B cell (primary cell): ENCODE results near the gene IFNK. TPM values are rescaled to one million over a fixed set of nuclear protein-coding genes. Genes with fewer than 3 reads are reported as not detected.
A peak's percentile ranks its signal among the peaks of the same experiment; 100 is the strongest.

Experiments
- ATAC-seq: fragments of 200-7000 bp; cut with Tn5 transposase; one replicate; pipeline ENCODE4 v1.10.0; 2021; ENCODE audit warnings: low read depth, mild to moderate bottlenecking, moderate number of reproducible peaks, moderate library complexity
- CTCF ChIA-PET: fragments of 350-600 bp; sonication (Branson Sonifier 250); formaldehyde crosslinking; loops from one replicate; lab custom pipeline; 2021; ENCODE audit warnings: antibody characterized with exemption, inconsistent platforms; lab: Charles Lee
- POLR2A ChIA-PET: fragments of 350-600 bp; sonication (Branson Sonifier 250); formaldehyde crosslinking; loops from one replicate; lab custom pipeline; 2021; ENCODE audit warnings: antibody characterized with exemption; lab: Charles Lee
- DNase-seq: peaks from one replicate; pipeline ENCODE4 v3.0.0; 2013
- H2AFZ ChIP-seq: 2 replicates; pipeline ENCODE4 v1.6.1; 2012; ENCODE audit warnings: mild to moderate bottlenecking, low read depth, low read length; ENCODE audit not compliant: insufficient read depth, poor library complexity, severe bottlenecking
- H3K27ac ChIP-seq, 2 donors: 1 replicate in 1 of 2; 2 replicates in 1 of 2; pipeline ENCODE4 v1.5.1; 2012 to 2013; ENCODE audit warnings: low read length in 2 of 2, mild to moderate bottlenecking in 2 of 2, moderate library complexity in 1 of 2
- H3K27me3 ChIP-seq, 4 experiments: fragments of 200-600 bp in 1 of 4; sonication (generic) in 1 of 4; replicated peaks in 1 of 4; 1 replicate in 2 of 4; 2 replicates in 2 of 4; pipeline versions ENCODE4 v1.6.1 to v1.7.0; 2013 to 2016; ENCODE audit warnings: low read length in 3 of 4, mild to moderate bottlenecking in 2 of 4, mixed read lengths in 1 of 4, moderate library complexity in 1 of 4; ENCODE audit not compliant: insufficient read depth in 4 of 4, control insufficient read depth in 3 of 4; ENCODE audit errors: control extremely low read depth in 1 of 4
- H3K36me3 ChIP-seq, 2 experiments: replicated peaks in 1 of 2; 1 replicate in 1 of 2; 2 replicates in 1 of 2; pipeline versions ENCODE4 v1.6.1 to v1.7.1; 2013; ENCODE audit warnings: low read length in 1 of 2; ENCODE audit not compliant: insufficient read depth in 2 of 2, control insufficient read depth in 1 of 2; ENCODE audit errors: control extremely low read depth in 1 of 2, extremely low read depth in 1 of 2
- H3K4me1 ChIP-seq, 2 donors: fragments of 200-600 bp in 1 of 2; sonication (generic) in 1 of 2; 1 replicate in 1 of 2; 2 replicates in 1 of 2; pipeline versions ENCODE4 v1.5.1 to v1.6.1; 2013 to 2017; ENCODE audit warnings: low read length in 2 of 2; ENCODE audit not compliant: control insufficient read depth in 2 of 2, insufficient read depth in 2 of 2
- H3K4me2 ChIP-seq: replicated peaks from 2 replicates; pipeline ENCODE3; 2012; ENCODE audit warnings: mild to moderate bottlenecking, low read depth, low read length; ENCODE audit not compliant: poor library complexity, severe bottlenecking
- H3K4me3 ChIP-seq, 5 experiments: fragments of 200-600 bp in 1 of 5; sonication (generic) in 1 of 5; 1 replicate in 3 of 5; 2 replicates in 2 of 5; pipeline versions ENCODE4 v1.5.1 to v1.7.0; 2011 to 2016; ENCODE audit warnings: low read length in 4 of 5, mild to moderate bottlenecking in 4 of 5, low read depth in 2 of 5, control low read depth in 1 of 5, moderate library complexity in 1 of 5; ENCODE audit not compliant: insufficient read depth in 1 of 5; ENCODE audit errors: control extremely low read depth in 1 of 5, extremely low read depth in 1 of 5
- H3K79me2 ChIP-seq: fragments of 200-600 bp; sonication (generic); one replicate; pipeline ENCODE4 v1.6.0; 2016; ENCODE audit warnings: low read length; ENCODE audit not compliant: control insufficient read depth, insufficient read depth
- H3K9ac ChIP-seq: fragments of 200-600 bp; sonication (generic); 2 replicates; pipeline ENCODE4 v1.6.1; 2017; ENCODE audit warnings: mild to moderate bottlenecking, low read length, moderate library complexity
- H3K9me3 ChIP-seq, 3 donors: one replicate each; pipeline versions ENCODE4 v1.6.1 to v1.7.1; 2013; ENCODE audit warnings: low read length in 2 of 3; ENCODE audit not compliant: control insufficient read depth in 2 of 3, insufficient read depth in 1 of 3; ENCODE audit errors: control extremely low read depth in 1 of 3
- H4K20me1 ChIP-seq: 2 replicates; pipeline ENCODE4 v1.6.0; 2012; ENCODE audit warnings: mild to moderate bottlenecking, low read length; ENCODE audit not compliant: insufficient read depth, control insufficient read depth, poor library complexity, severe bottlenecking
- H3K27ac Mint-ChIP-seq: one replicate; pipeline ENCODE4 v1.8.0; 2021; ENCODE audit warnings: mixed read lengths
- H3K27me3 Mint-ChIP-seq: one replicate; pipeline ENCODE4 v1.8.0; 2021; ENCODE audit warnings: mixed read lengths
- H3K4me1 Mint-ChIP-seq: one replicate; pipeline ENCODE4 v1.8.0; 2021; ENCODE audit warnings: mixed read lengths
- H3K4me3 Mint-ChIP-seq: one replicate; pipeline ENCODE4 v1.8.0; 2021; ENCODE audit warnings: mixed read lengths
- H3K9me3 Mint-ChIP-seq: one replicate; pipeline ENCODE4 v1.8.0; 2022; ENCODE audit warnings: mixed read lengths; ENCODE audit not compliant: insufficient read depth
- EZH2 ChIP-seq: IDR thresholded peaks from 2 replicates; pipeline ENCODE4 v1.6.1; 2012; ENCODE audit warnings: borderline replicate concordance, low read depth, mild to moderate bottlenecking, moderate library complexity, low read length; ENCODE audit not compliant: insufficient read depth, poor library complexity, severe bottlenecking
- WGBS: methylation state at CpG from one replicate; pipeline ENCODE4 v1.1.5; 2013; ENCODE audit warnings: missing lambda C conversion rate; ENCODE audit not compliant: insufficient coverage; 5-methylcytosine and 5-hydroxymethylcytosine counted together
- intact Hi-C: fragments of 100-400 bp; cut with micrococcal nuclease; formaldehyde crosslinking; loops from one replicate; pipeline ENCODE4 v1.10.0; 2022
- polyA plus RNA-seq: library from polyadenylated mRNA; depleted of rRNA; stranded (reverse); fragments of >200 nt; gene quantifications from 2 replicates; pipeline ENCODE4 v1.2.3, GENCODE V29; 2012
- total RNA-seq, 2 donors: library from RNA; stranded (reverse); fragments of 120-200 nt in 1 of 2; gene quantifications; 1 replicate in 1 of 2; 2 replicates in 1 of 2; pipeline versions ENCODE4 v1.2.3 to v1.2.4, GENCODE V29; 2013 to 2022
- TF ChIP-seq, protein P1 (sequence below): fragments of 200-600 bp; IDR thresholded peaks from one replicate; pipeline ENCODE4 v1.8.0; 2022; ENCODE audit warnings: antibody characterized with exemption, mild to moderate bottlenecking

The IFNK gene
- total and polyA plus RNA-seq, 2 donors (not counting 1 experiment from before 2014, with no cell fraction given): not detected

DNA sequence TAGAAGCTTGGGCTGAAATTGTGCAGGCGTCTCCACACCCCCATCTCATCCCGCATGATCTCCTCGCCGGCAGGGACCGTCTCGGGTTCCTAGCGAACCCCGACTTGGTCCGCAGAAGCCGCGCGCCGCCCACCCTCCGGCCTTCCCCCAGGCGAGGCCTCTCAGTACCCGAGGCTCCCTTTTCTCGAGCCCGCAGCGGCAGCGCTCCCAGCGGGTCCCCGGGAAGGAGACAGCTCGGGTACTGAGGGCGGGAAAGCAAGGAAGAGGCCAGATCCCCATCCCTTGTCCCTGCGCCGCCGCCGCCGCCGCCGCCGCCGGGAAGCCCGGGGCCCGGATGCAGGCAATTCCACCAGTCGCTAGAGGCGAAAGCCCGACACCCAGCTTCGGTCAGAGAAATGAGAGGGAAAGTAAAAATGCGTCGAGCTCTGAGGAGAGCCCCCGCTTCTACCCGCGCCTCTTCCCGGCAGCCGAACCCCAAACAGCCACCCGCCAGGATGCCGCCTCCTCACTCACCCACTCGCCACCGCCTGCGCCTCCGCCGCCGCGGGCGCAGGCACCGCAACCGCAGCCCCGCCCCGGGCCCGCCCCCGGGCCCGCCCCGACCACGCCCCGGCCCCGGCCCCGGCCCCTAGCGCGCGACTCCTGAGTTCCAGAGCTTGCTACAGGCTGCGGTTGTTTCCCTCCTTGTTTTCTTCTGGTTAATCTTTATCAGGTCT lies 49.0 kb downstream of the IFNK start, which contains the start of gene C9orf72:
Gene C9orf72, minus strand, starts transcription at position 564 of the 716 bp plus-strand sequence. CDS start 6,361 bp downstream, outside the sequence.
- no peaks in the 10 kb centered on the region for H3K36me3 ChIP-seq
- peak within 1 kb of the TSS; percentile 98 for H3K4me3 Mint-ChIP-seq
- no peaks in the 10 kb centered on the region for H3K27me3 ChIP-seq
- DNase-seq (no peak), ATAC-seq (peak; percentile 76)
- H4K20me1 ChIP-seq: no peaks in the 10 kb centered on the region
- peak within 1 kb of the TSS; percentile 93 for H3K4me2 ChIP-seq
- H3K4me1 Mint-ChIP-seq: peaks cover 27% of the 10 kb centered on the region
- H3K9ac ChIP-seq: peak within 1 kb of the TSS; percentile 99
- peaks cover 2% of the 10 kb centered on the region for H3K9me3 Mint-ChIP-seq
- H3K27ac Mint-ChIP-seq: peak within 1 kb of the TSS; percentile 100
- H3K79me2 ChIP-seq: peaks cover 31% of the 10 kb centered on the region
- TF ChIP-seq EZH2: no peak
- TF ChIP-seq, protein P1, sequence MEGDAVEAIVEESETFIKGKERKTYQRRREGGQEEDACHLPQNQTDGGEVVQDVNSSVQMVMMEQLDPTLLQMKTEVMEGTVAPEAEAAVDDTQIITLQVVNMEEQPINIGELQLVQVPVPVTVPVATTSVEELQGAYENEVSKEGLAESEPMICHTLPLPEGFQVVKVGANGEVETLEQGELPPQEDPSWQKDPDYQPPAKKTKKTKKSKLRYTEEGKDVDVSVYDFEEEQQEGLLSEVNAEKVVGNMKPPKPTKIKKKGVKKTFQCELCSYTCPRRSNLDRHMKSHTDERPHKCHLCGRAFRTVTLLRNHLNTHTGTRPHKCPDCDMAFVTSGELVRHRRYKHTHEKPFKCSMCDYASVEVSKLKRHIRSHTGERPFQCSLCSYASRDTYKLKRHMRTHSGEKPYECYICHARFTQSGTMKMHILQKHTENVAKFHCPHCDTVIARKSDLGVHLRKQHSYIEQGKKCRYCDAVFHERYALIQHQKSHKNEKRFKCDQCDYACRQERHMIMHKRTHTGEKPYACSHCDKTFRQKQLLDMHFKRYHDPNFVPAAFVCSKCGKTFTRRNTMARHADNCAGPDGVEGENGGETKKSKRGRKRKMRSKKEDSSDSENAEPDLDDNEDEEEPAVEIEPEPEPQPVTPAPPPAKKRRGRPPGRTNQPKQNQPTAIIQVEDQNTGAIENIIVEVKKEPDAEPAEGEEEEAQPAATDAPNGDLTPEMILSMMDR: no peak
- peak within 1 kb of the TSS; percentile 97 to 99 for H3K27ac ChIP-seq
- ChIA-PET CTCF (interaction anchor here (1.0 to 1.7 kb wide), 4 partner anchors 9 to 240 kb away, joined by 3 to 7 read pairs (median 4); no protein-coding TSS in a partner anchor), POLR2A (interaction anchor here (1.1 kb wide), 2 partner anchors 90 to 241 kb away, joined by 3 read pairs; no protein-coding TSS in a partner anchor)
- H3K4me3 ChIP-seq: peak within 1 kb of the TSS; percentile 81 to 94 (median 92)
- peaks cover 0 to 2% (median 0%) of the 10 kb centered on the region in 3 donors for H3K9me3 ChIP-seq
- peaks cover 16 to 19% of the 10 kb centered on the region in 2 donors for H3K4me1 ChIP-seq
- WGBS: under 1% methylated on average over 64 of the region's 72 CpGs
- H2AFZ ChIP-seq: peak within 1 kb of the TSS; percentile 65
- intact Hi-C loops: loop anchor here (1.0 to 5.0 kb wide), 5 partner anchors 15 to 681 kb away; partner anchors contain the start of genes CAAP1, MOB3B and PLAA
- H3K27me3 Mint-ChIP-seq: no peaks in the 10 kb centered on the region
